Esophagus (tissue), 2 donors: ENCODE measurements around the gene MCOLN1. TPM values are rescaled to one million over a fixed set of nuclear protein-coding genes. Genes with fewer than 3 reads are reported as not detected.
A peak's percentile ranks its signal among the peaks of the same experiment; 100 is the strongest.

Experiments used
- H3K27ac ChIP-seq, 2 donors: one replicate each; pipeline ENCODE4 v1.5.1; 2013; ENCODE audit warnings: low read depth in 2 of 2, mild to moderate bottlenecking in 2 of 2, inconsistent platforms in 1 of 2, low read length in 1 of 2, moderate library complexity in 1 of 2
- H3K27me3 ChIP-seq, 2 donors: one replicate each; pipeline ENCODE4 v1.6.1; 2013; ENCODE audit warnings: low read length in 2 of 2, control low read depth in 1 of 2, mild to moderate bottlenecking in 1 of 2; ENCODE audit not compliant: insufficient read depth in 2 of 2, control insufficient read depth in 1 of 2
- H3K36me3 ChIP-seq, 2 donors: one replicate each; pipeline ENCODE4 v1.6.1; 2013; ENCODE audit warnings: low read length in 1 of 2; ENCODE audit not compliant: control insufficient read depth in 2 of 2, insufficient read depth in 2 of 2
- H3K4me1 ChIP-seq, 2 donors: one replicate each; pipeline ENCODE4 v1.6.1; 2013; ENCODE audit warnings: low read length in 1 of 2; ENCODE audit not compliant: control insufficient read depth in 2 of 2, insufficient read depth in 2 of 2
- H3K4me3 ChIP-seq, 2 donors: one replicate each; pipeline ENCODE4 v1.5.1; 2013; ENCODE audit warnings: low read length in 2 of 2, mild to moderate bottlenecking in 2 of 2, low read depth in 1 of 2, moderate library complexity in 1 of 2
- H3K9me3 ChIP-seq, 2 donors: one replicate each; pipeline ENCODE4 v1.6.1; 2013; ENCODE audit warnings: mild to moderate bottlenecking in 2 of 2, low read depth in 1 of 2, low read length in 1 of 2, moderate library complexity in 1 of 2; ENCODE audit not compliant: control insufficient read depth in 2 of 2, insufficient read depth in 1 of 2
- WGBS, 2 donors: extraction: QIAGEN DNeasy Blood & Tissue Kit; methylation state at CpG; one replicate each; pipeline ENCODE4 v1.1.7; 2013; 5-methylcytosine and 5-hydroxymethylcytosine counted together
- polyA plus RNA-seq, 2 donors: library from polyadenylated mRNA; stranded (reverse); fragments of 200-250 nt; gene quantifications; one replicate each; pipeline ENCODE4 v1.2.3, GENCODE V29; 2013
- donor health status: healthy with polysubstance abuse.
- donor health status: Bipolar disorder and iron deficiency.

Gene MCOLN1
- polyA plus RNA-seq, 2 donors, result 13.4 to 17.2 TPM

GRCh38 chr19:7482584-7483439 lies 39.6 kb upstream of the MCOLN1 start:
- WGBS, 2 donors, result 45 to 48% methylated on average over 31 to 36 of the region's 37 CpGs
- Histone ChIP-seq H3K4me3 (no peak overlapping the region), H3K4me1 (peaks cover 0 to 3% of the 10 kb centered on the region in 2 donors), H3K36me3 (no peaks in the 10 kb centered on the region), H3K27me3 (no peaks in the 10 kb centered on the region), H3K27ac (no peak overlapping the region), H3K9me3 (no peaks in the 10 kb centered on the region)

- no peak overlapping the region for H3K27ac ChIP-seq
- H3K36me3 ChIP-seq, result no peaks in the 10 kb centered on the region
- 75 to 87% methylated on average over 17 of the region's 17 CpGs for WGBS, 2 donors
Measured at GRCh38 chr19:7483720-7484201, 38.7 kb upstream of the MCOLN1 start.

DNA sequence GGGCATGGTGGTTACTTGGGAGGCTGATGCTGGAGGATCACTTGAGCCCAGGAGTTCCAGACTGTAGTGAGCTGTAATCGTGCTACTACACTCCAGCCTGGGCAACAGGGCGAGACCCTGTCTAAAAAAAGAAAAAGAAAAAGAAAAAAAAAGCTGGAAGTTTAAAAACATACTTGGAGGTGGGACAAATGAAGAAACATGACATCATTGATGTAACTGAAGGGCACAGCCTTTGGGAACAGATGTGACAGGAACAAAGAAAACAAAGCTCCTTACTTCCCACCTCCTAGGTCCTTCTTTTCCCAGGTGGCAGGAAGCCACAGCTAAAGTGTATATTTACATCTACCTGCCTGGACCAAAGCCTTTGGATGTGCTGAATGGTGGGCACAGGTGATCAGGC lies 35.5 kb upstream of the MCOLN1 start:
- H3K27me3 ChIP-seq, result no peaks in the 10 kb centered on the region
- peaks cover 0 to 3% of the 10 kb centered on the region in 2 donors for H3K4me1 ChIP-seq
- no peak overlapping the region for H3K4me3 ChIP-seq
- WGBS, 2 donors, result 74 to 84% methylated on average over 2 of the region's 2 CpGs
- H3K9me3 ChIP-seq, result no peaks in the 10 kb centered on the region
- no peaks in the 10 kb centered on the region for H3K36me3 ChIP-seq
- no peak overlapping the region for H3K27ac ChIP-seq

More at GRCh38 chr19:7483720-7484201, 38.7 kb upstream of the MCOLN1 start:
- Histone ChIP-seq H3K4me1 (peaks cover 0 to 3% of the 10 kb centered on the region in 2 donors), H3K9me3 (no peaks in the 10 kb centered on the region), H3K4me3 (no peak overlapping the region), H3K27me3 (no peaks in the 10 kb centered on the region)

DNA sequence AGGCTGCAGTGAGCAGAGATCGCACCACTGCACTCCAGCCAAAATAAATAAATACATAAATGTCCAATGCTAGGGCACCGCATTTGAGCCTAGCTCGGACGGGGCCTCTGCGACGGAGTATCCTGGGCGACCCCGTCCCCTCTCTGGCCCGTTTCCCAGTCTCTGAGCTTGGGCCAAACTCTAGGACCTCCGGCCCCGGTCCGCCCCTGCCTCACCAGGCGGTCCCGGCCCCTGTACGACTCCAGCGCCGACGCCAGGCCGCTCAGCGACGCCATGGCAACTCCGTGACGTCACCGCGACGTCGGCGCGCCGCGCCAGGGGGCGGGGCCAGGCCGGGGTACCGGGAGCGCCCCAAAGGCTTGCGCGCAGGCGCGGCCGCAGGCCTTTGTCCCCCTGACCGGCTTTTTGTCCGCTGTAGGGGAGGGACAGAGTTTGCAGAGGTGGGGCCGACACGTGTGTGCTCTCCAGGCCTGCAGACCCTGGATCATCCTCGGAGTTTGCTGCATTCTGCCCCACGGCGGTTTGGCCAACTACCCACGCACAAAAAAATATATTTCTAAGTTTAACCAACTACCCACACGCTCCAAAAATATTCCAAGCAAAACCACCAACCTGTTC lies 33.6 kb upstream of the MCOLN1 start, which contains the start of gene PEX11G:
TSS of gene PEX11G (minus strand) at position 300 of the 618 bp plus-strand sequence. CDS start at position 275, 25 bp downstream.
- no peaks in the 10 kb centered on the region for H3K4me1 ChIP-seq
- peak within 1 kb of the TSS; percentile 67 to 86 for H3K27ac ChIP-seq
- no peaks in the 10 kb centered on the region for H3K27me3 ChIP-seq
- H3K9me3 ChIP-seq, result no peaks in the 10 kb centered on the region
- peak within 1 kb of the TSS; percentile 65 to 70 for H3K4me3 ChIP-seq
- no peaks in the 10 kb centered on the region for H3K36me3 ChIP-seq
- WGBS, 2 donors, result 1% methylated on average over 49 of the region's 49 CpGs

GRCh38 chr19:7489609-7490044 lies 32.8 kb upstream of the MCOLN1 start:
- peaks cover 0 to 4% of the 10 kb centered on the region in 2 donors for H3K4me1 ChIP-seq
- 62 to 80% methylated on average over 11 of the region's 11 CpGs for whole genome bisulfite sequencing, 2 donors

DNA sequence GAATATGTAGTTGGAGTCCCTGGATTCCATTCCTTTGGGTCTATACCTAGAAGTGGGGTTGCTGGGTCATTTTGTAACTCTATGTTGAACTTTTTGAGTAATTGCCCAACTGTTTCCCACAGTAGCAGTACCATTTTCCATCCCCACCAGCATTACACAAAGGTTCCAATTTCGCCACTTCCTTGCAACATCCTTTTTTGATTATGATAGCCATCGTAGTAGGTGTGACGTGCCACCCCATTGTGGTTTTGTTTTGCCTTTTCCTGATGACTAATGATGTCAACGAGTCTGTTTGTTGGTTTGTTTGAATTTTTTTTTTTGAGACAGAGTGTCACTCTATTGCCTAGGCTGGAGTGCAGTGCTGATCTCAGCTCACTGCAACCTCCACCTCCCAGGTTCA lies 30.3 kb upstream of the MCOLN1 start:
- 54 to 56% methylated on average over 4 of the region's 4 CpGs for WGBS, 2 donors
- no peaks in the 10 kb centered on the region for H3K36me3 ChIP-seq

More at GRCh38 chr19:7489609-7490044, 32.8 kb upstream of the MCOLN1 start:
- H3K4me3 ChIP-seq, result peak overlapping the region in 1 of 2 donors; percentile 65
- no peak overlapping the region for H3K27ac ChIP-seq
- H3K9me3 ChIP-seq, result no peaks in the 10 kb centered on the region
- H3K27me3 ChIP-seq, result no peaks in the 10 kb centered on the region
- no peaks in the 10 kb centered on the region for H3K36me3 ChIP-seq

DNA sequence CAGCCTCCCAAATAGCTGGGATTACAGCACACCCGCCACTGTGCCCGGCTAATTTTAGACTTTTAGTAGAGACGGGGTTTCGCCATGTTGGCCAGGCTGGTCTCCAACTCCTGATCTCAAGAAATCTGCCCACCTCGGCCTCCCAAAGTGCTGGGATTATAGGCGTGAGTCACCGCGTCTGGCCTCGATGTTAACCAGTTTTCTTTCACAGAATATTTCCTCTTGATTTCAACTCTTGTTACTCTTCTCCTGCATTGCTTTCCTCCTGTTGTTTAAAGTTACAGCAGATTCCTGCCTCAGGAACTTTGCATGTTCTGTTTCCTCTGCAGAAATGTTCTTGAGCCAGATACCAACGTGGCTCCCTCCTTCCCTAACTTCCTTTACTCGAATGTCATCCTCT lies 29.9 kb upstream of the MCOLN1 start:
- H3K27ac ChIP-seq, result peak overlapping the region in 1 of 2 donors; percentile 35
- 70 to 77% methylated on average over 11 of the region's 11 CpGs for WGBS, 2 donors
- no peak overlapping the region for H3K4me3 ChIP-seq
- H3K36me3 ChIP-seq, result no peaks in the 10 kb centered on the region
- peaks cover 0 to 5% of the 10 kb centered on the region in 2 donors for H3K4me1 ChIP-seq
- H3K9me3 ChIP-seq, result no peaks in the 10 kb centered on the region
- no peaks in the 10 kb centered on the region for H3K27me3 ChIP-seq

More for the DNA sequence above, 30.3 kb upstream of the MCOLN1 start:
- Histone ChIP-seq H3K9me3 (no peaks in the 10 kb centered on the region), H3K4me1 (peaks cover 0 to 5% of the 10 kb centered on the region in 2 donors), H3K4me3 (no peak overlapping the region), H3K27ac (no peak overlapping the region), H3K27me3 (no peaks in the 10 kb centered on the region)

DNA sequence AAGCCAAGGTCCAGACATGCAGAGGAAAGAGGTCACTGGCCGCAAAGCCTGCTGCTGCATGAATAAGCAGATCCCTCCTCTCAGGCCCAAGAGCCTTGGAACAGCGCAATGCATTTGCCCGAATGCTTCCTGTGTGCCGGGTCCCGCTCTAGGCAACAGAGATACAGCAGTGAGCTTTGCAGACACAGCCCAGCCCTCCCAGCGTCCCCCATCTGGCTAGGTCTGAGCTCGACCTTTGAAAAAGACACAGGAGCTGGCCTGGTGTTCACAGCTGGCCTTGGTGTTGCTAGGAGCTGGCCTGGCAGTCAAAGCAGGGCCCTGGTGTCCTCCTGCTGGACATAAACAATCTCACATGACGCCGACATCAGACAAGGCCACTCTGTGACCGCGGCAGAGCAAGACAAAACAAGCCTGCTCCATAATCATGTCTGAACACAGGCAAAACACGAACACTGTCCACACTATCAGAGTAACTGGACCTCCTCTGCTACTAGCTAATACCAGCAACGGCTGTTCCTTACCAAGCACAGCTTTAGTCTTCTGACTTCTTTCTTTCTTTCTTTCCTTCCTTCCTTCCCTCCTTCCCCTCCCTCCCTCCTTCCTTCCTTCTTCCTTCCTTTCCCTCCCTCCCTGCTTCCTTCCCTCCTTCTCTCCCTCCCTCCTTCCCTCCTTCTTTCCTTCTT lies 27.9 kb upstream of the MCOLN1 start:
- peak overlapping the region; percentile 30 to 76 for H3K27ac ChIP-seq
- no peaks in the 10 kb centered on the region for H3K27me3 ChIP-seq
- peaks cover 0 to 5% of the 10 kb centered on the region in 2 donors for H3K4me1 ChIP-seq
- no peaks in the 10 kb centered on the region for H3K36me3 ChIP-seq
- WGBS, 2 donors, result 23 to 33% methylated on average over 13 of the region's 13 CpGs
- H3K9me3 ChIP-seq, result no peaks in the 10 kb centered on the region
- no peak overlapping the region for H3K4me3 ChIP-seq

- Histone ChIP-seq H3K36me3 (no peaks in the 10 kb centered on the region), H3K27me3 (no peaks in the 10 kb centered on the region)
- WGBS, 2 donors, result 63 to 69% methylated on average over 7 of the region's 7 CpGs
Measured at GRCh38 chr19:7497292-7497691, 25.1 kb upstream of the MCOLN1 start.

More at GRCh38 chr19:7497292-7497691, 25.1 kb upstream of the MCOLN1 start:
- peaks cover 3 to 10% of the 10 kb centered on the region in 2 donors for H3K4me1 ChIP-seq
- no peaks in the 10 kb centered on the region for H3K9me3 ChIP-seq
- H3K4me3 ChIP-seq, result no peak overlapping the region
- H3K27ac ChIP-seq, result no peak overlapping the region
